ENCODE data around the gene RXFP3.
A peak's percentile ranks its signal among the peaks of the same experiment; 100 is the strongest.
"Not testable (repeated sequence)": the region's sequence is repeated elsewhere in the genome, so short reads cannot be mapped to it uniquely, and the experiment has no call there.

Gene RXFP3

GRCh38 chr5:33936381-33937016 lies at the start of gene RXFP3:
Gene RXFP3, plus strand, starts transcription at chr5:33936386. Its CDS starts 355 bp downstream, at chr5:33936741.
- DNase-seq: peak; percentile 41

- DNase-seq: no peak
Observed at GRCh38 chr5:33887268-33887667, 48.9 kb upstream of the RXFP3 start.

- DNase-seq: peak; percentile 32
Observed at GRCh38 chr5:33888587-33888986, 47.6 kb upstream of the RXFP3 start.

GRCh38 chr5:33890131-33891032 lies 45.8 kb upstream of the RXFP3 start:
- DNase-seq: peak; percentile 59

GRCh38 chr5:33891446-33891787 lies 44.8 kb upstream of the RXFP3 start:
- no peak for DNase-seq

- peak; percentile 91 for DNase-seq
Observed at GRCh38 chr5:33891788-33892619, 44.2 kb upstream of the RXFP3 start, which contains the start of gene ADAMTS12. Gene ADAMTS12, minus strand, starts transcription at chr5:33891990. Its CDS starts 134 bp downstream, at chr5:33891856.

GRCh38 chr5:33892620-33893137 lies 43.5 kb upstream of the RXFP3 start:
- DNase-seq: peak; percentile 99

GRCh38 chr5:33894566-33894965 lies 41.6 kb upstream of the RXFP3 start:
- DNase-seq: peak; percentile 71

GRCh38 chr5:33901156-33901555 lies 35.0 kb upstream of the RXFP3 start:
- peak; percentile 14 for DNase-seq

- no peak for DNase-seq
Observed at GRCh38 chr5:33903118-33903517, 33.1 kb upstream of the RXFP3 start.

- no peak for DNase-seq
Observed at GRCh38 chr5:33905381-33905780, 30.8 kb upstream of the RXFP3 start.

- not testable (repeated sequence) for DNase-seq
Observed at GRCh38 chr5:33906248-33906647, 29.9 kb upstream of the RXFP3 start.

- not testable (repeated sequence) for DNase-seq
Observed at GRCh38 chr5:33914844-33915243, 21.3 kb upstream of the RXFP3 start.

- no peak for DNase-seq
Observed at GRCh38 chr5:33921002-33921401, 15.2 kb upstream of the RXFP3 start.

- no peak for DNase-seq
Observed at GRCh38 chr5:33925278-33925677, 10.9 kb upstream of the RXFP3 start.

GRCh38 chr5:33927685-33928084 lies 8.5 kb upstream of the RXFP3 start:
- no peak for DNase-seq

GRCh38 chr5:33928283-33928682 lies 7.9 kb upstream of the RXFP3 start:
- no peak for DNase-seq

- DNase-seq: peak; percentile 72
Observed at GRCh38 chr5:33929925-33930690, 6.1 kb upstream of the RXFP3 start.

GRCh38 chr5:33931136-33931535 lies 5.0 kb upstream of the RXFP3 start:
- DNase-seq: no peak

- DNase-seq: no peak
Observed at GRCh38 chr5:33933723-33934169, 2.4 kb upstream of the RXFP3 start.

- peak; percentile 68 for DNase-seq
Observed at GRCh38 chr5:33934176-33934575, 2.0 kb upstream of the RXFP3 start.

- peak; percentile 69 for DNase-seq
Observed at GRCh38 chr5:33936004-33936380, 194 bp upstream of the RXFP3 start.

All from EL (cell line).